PC-9 (cell line): Measurements from ENCODE around the gene DEF6. TPM values are rescaled to one million over a fixed set of nuclear protein-coding genes. Genes with fewer than 3 reads are reported as not detected.

Experiments
- BruUV-seq: library from RNA; stranded (reverse); fragments of 400-500 nt; replicated peaks from 2 replicates; lab custom pipeline; 2021; lab: Mats Ljungman, UMichigan
- CTCF ChIA-PET: fragments of 300-600 bp; sonication (Branson Sonifier 250); formaldehyde crosslinking; loops from one replicate; lab custom pipeline; 2022; ENCODE audit warnings: antibody characterized with exemption; lab: Charles Lee
- POLR2A ChIA-PET: fragments of 300-600 bp; sonication (Branson Sonifier 250); formaldehyde crosslinking; loops from one replicate; lab custom pipeline; 2022; ENCODE audit warnings: antibody characterized with exemption; ENCODE audit not compliant: unreplicated experiment; lab: Charles Lee
- DNase-seq, 2 experiments: peaks; one replicate each; pipeline versions ENCODE4 v3.0.0 to v3.0.0-alpha.2; 2015 to 2022; ENCODE audit warnings: mixed read lengths in 1 of 2
- H2AFZ ChIP-seq: fragments of 200-600 bp; sonication (generic); 2 replicates; pipeline ENCODE4 v1.8.1; 2017; ENCODE audit warnings: antibody characterized with exemption
- H3F3A ChIP-seq: fragments of 200-600 bp; sonication (generic); 2 replicates; pipeline ENCODE4 v1.8.1; 2017; ENCODE audit warnings: antibody characterized with exemption, mild to moderate bottlenecking, low read depth; ENCODE audit not compliant: insufficient read depth
- H3K27ac ChIP-seq: fragments of 200-600 bp; sonication (generic); 2 replicates; pipeline ENCODE4 v1.6.1; 2016; ENCODE audit warnings: mixed run types
- H3K27me3 ChIP-seq: fragments of 200-600 bp; sonication (generic); 2 replicates; pipeline ENCODE4 v1.6.1; 2016; ENCODE audit warnings: low read depth, mixed run types; ENCODE audit not compliant: insufficient read depth
- H3K36me3 ChIP-seq: fragments of 200-600 bp; sonication (generic); 2 replicates; pipeline ENCODE4 v1.6.1; 2016; ENCODE audit warnings: low read depth, mixed run types
- H3K4me1 ChIP-seq: fragments of 200-600 bp; sonication (generic); replicated peaks from 2 replicates; pipeline ENCODE4 v1.6.1; 2016; ENCODE audit warnings: mixed run types; ENCODE audit not compliant: insufficient read depth
- H3K4me2 ChIP-seq: fragments of 200-600 bp; sonication (generic); 2 replicates; pipeline ENCODE4 v1.6.1; 2017; ENCODE audit warnings: mixed run types
- H3K4me3 ChIP-seq: fragments of 200-600 bp; sonication (generic); 2 replicates; pipeline ENCODE4 v1.6.1; 2016; ENCODE audit warnings: mixed run types
- H3K79me2 ChIP-seq: fragments of 200-600 bp; sonication (generic); 2 replicates; pipeline ENCODE4 v1.6.1; 2017; ENCODE audit warnings: low read depth, mixed run types
- H3K9me2 ChIP-seq: fragments of 200-600 bp; sonication (generic); 2 replicates; pipeline ENCODE4 v1.8.1; 2017; ENCODE audit warnings: mild to moderate bottlenecking; ENCODE audit not compliant: insufficient read depth
- H3K9me3 ChIP-seq: fragments of 200-600 bp; sonication (generic); 2 replicates; pipeline ENCODE4 v1.8.1; 2016; ENCODE audit warnings: low read depth; ENCODE audit not compliant: insufficient read depth
- H4K20me1 ChIP-seq: fragments of 200-600 bp; sonication (generic); 2 replicates; pipeline ENCODE4 v1.8.1; 2017; ENCODE audit not compliant: insufficient read depth
- EZH2 ChIP-seq: fragments of 200-600 bp; sonication (generic); IDR thresholded peaks from 2 replicates; pipeline ENCODE4 v1.8.0; 2017; ENCODE audit warnings: antibody characterized with exemption, low read depth
- intact Hi-C: fragments of 100-400 bp; cut with micrococcal nuclease; formaldehyde crosslinking; loops from one replicate; pipeline ENCODE4 v1.10.0; 2022; ENCODE audit not compliant: unreplicated experiment
- total RNA-seq: library from RNA; stranded (reverse); gene quantifications from 2 replicates; pipeline ENCODE4 v1.2.3, GENCODE V29; 2021
- TF ChIP-seq, protein P1 (sequence below): fragments of 200-600 bp; sonication (generic); conservative IDR thresholded peaks from 2 replicates; pipeline ENCODE4 v1.6.1; 2017; ENCODE audit warnings: mixed run types, antibody characterized with exemption, mild to moderate bottlenecking, moderate library complexity

Gene DEF6
- total RNA-seq, 1 experiment from 2014 or later = 19.6 TPM

- Histone ChIP-seq H3K4me2 (no peak overlapping the region), H3K9me3 (no peaks in the 10 kb centered on the region), H3K79me2 (no peaks in the 10 kb centered on the region), H3K4me3 (no peak overlapping the region), H3F3A (no peaks in the 10 kb centered on the region), H3K36me3 (no peaks in the 10 kb centered on the region), H3K27me3 (no peaks in the 10 kb centered on the region), H3K27ac (no peak overlapping the region), H3K4me1 (no peaks in the 10 kb centered on the region), H3K9me2 (no peaks in the 10 kb centered on the region), H4K20me1 (no peaks in the 10 kb centered on the region), H2AFZ (no peak overlapping the region)
- intact Hi-C loops = no loop called here
- TF ChIP-seq, protein P1, sequence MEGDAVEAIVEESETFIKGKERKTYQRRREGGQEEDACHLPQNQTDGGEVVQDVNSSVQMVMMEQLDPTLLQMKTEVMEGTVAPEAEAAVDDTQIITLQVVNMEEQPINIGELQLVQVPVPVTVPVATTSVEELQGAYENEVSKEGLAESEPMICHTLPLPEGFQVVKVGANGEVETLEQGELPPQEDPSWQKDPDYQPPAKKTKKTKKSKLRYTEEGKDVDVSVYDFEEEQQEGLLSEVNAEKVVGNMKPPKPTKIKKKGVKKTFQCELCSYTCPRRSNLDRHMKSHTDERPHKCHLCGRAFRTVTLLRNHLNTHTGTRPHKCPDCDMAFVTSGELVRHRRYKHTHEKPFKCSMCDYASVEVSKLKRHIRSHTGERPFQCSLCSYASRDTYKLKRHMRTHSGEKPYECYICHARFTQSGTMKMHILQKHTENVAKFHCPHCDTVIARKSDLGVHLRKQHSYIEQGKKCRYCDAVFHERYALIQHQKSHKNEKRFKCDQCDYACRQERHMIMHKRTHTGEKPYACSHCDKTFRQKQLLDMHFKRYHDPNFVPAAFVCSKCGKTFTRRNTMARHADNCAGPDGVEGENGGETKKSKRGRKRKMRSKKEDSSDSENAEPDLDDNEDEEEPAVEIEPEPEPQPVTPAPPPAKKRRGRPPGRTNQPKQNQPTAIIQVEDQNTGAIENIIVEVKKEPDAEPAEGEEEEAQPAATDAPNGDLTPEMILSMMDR = no peak
- TF ChIP-seq EZH2 = no peak
- ChIA-PET CTCF (no interaction called here), POLR2A (no interaction called here)
- no TSS peak for BruUV-seq
- DNase-seq = no peak
Measured at GRCh38 chr6:35309611-35310264, 12.1 kb downstream of the DEF6 start.

DNA sequence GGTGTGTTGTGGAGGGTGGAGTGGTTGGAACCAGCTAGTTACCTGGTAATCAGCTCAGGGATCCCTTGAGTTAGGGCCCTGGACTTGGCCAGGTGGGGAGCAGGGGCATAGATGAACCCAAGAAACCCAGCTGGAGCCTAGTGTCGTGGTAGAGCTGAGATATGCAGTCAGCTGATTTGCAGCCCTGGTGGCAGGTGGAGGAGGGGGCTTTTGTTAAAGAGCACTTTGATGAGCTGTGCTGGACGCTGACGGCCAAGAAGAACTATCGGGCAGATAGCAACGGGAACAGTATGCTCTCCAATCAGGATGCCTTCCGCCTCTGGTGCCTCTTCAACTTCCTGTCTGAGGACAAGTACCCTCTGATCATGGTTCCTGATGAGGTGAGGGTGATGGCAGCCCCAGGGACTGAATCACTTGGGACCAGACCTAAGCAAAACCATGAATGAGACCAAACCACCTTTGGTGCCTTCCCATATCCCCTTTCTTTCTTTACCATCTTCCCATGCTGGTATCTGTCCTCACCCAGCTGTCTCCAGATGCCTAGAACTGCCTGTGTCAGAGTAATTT is 12.7 kb downstream of the DEF6 start:
- H3K4me1 ChIP-seq = no peaks in the 10 kb centered on the region
- no peaks in the 10 kb centered on the region for H3K36me3 ChIP-seq
- no peak overlapping the region for H3K4me3 ChIP-seq
- ChIA-PET POLR2A (no interaction called here), CTCF (interaction anchor here (0.6 kb wide), 1 partner anchor 170 kb away, joined by 3 read pairs; no protein-coding TSS in a partner anchor)
- H3K4me2 ChIP-seq = no peak overlapping the region
- no peaks in the 10 kb centered on the region for H3F3A ChIP-seq
- no peaks in the 10 kb centered on the region for H3K9me2 ChIP-seq
- no peaks in the 10 kb centered on the region for H4K20me1 ChIP-seq
- H3K27ac ChIP-seq = no peak overlapping the region
- H3K9me3 ChIP-seq = no peaks in the 10 kb centered on the region
- no peaks in the 10 kb centered on the region for H3K27me3 ChIP-seq
- DNase-seq = no peak
- BruUV-seq = no TSS peak
- H3K79me2 ChIP-seq = no peaks in the 10 kb centered on the region
- no peak for TF ChIP-seq EZH2
- TF ChIP-seq, protein P1 = no peak
- H2AFZ ChIP-seq = no peak overlapping the region
- intact Hi-C loops = no loop called here

GRCh38 chr6:35311390-35312075 is 13.9 kb downstream of the DEF6 start:
- ChIA-PET POLR2A (no interaction called here), CTCF (no interaction called here)

More at GRCh38 chr6:35311390-35312075, 13.9 kb downstream of the DEF6 start:
- H3K36me3 ChIP-seq = no peaks in the 10 kb centered on the region
- H3K9me2 ChIP-seq = no peaks in the 10 kb centered on the region
- no peaks in the 10 kb centered on the region for H3K9me3 ChIP-seq
- H3K79me2 ChIP-seq = no peaks in the 10 kb centered on the region
- no peaks in the 10 kb centered on the region for H3F3A ChIP-seq
- BruUV-seq = no TSS peak
- H3K4me2 ChIP-seq = no peak overlapping the region
- H3K27ac ChIP-seq = no peak overlapping the region
- no peak overlapping the region for H2AFZ ChIP-seq
- TF ChIP-seq, protein P1 = no peak
- TF ChIP-seq EZH2 = no peak
- no peak overlapping the region for H3K4me3 ChIP-seq
- no peak for DNase-seq
- intact Hi-C loops = no loop called here
- no peaks in the 10 kb centered on the region for H4K20me1 ChIP-seq
- H3K4me1 ChIP-seq = no peaks in the 10 kb centered on the region
- no peaks in the 10 kb centered on the region for H3K27me3 ChIP-seq
